HG03175 (cell line): Measurements from ENCODE around the gene LMTK3.

Source experiments
- ATAC-seq: cut with Tn5 transposase; IDR thresholded peaks from one replicate; pipeline ENCODE4 v1.9.1; 2021; ENCODE audit warnings: mild to moderate bottlenecking, moderate library complexity; ENCODE audit not compliant: unreplicated experiment

Gene LMTK3

DNA sequence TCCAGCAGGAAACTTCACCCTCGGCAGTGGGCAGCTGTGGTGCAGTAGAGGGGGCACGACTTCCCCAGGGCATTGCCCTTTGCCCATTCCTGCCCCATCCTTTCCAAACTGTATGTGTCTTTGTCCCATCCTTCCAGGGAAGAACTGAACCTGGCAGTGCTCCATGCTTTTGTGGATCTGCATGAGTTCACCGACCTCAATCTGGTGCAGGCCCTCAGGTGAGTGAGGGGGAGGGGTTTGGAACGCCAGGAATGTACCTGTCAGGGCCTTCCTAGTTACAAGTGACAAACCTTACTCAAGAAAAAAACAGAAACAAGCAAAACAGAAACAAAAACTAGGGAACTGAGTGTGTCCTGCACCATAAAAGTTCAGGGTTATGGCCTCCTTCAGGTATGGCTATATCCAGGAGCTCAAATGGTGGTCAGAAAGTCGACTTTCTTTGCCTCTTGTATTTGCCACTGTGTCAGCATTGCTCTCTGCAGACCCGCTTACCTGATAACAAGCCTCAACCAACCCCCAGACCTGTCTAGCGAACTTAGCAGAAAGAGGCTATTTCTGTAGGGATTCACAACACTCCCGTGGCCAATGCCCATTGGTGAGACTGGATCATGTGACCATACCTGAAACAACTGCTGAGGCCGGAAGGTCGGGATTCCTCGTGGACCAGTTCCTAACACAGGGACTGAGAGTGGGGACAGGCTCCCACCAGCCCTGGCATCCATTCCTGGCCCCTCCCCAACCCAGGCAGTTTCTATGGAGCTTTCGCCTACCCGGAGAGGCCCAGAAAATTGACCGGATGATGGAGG is 38.3 kb downstream of the LMTK3 start:
- ATAC-seq, result no peak

- no peak for ATAC-seq
These were observed 39.8 kb downstream of the LMTK3 start for GRCh38 chr19:48471836-48472235.

- ATAC-seq, result no peak
These were observed 40.8 kb downstream of the LMTK3 start for GRCh38 chr19:48470856-48471255.

- no peak for ATAC-seq
These were observed 41.5 kb downstream of the LMTK3 start for GRCh38 chr19:48469934-48470680.

DNA sequence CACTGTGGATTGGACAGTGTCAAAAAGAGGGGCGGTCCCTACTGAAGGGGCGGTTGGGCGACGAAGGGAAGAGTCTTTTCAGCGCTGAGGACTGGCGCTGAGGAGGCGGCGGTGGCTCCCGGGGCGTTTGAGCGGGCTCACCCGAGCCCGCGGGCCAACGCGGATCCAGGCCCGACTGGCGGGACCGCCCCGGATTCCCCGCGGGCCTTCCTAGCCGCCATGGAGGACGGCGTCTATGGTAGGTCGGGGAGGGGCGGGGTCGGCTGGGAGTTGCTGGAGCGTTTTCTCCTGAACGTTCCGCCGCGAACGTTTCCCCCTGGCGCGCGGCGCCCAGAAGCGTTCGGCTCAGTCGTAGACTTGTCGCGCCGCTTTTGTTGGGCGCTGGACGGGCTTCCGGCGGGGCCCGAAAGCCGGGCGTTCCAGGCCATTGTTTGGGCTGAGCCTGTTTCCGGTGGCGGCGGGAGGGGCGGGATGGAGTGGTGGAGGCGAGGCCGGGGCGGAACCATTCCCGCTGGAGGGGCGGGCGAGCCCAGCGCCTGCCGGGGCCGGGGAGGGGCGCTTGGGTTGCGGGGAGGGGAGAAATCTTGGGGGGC is 42.2 kb downstream of the LMTK3 start, which contains the start of gene CYTH2:
TSS of gene CYTH2 (plus strand) at position 81 of the 593 bp plus-strand sequence. CDS start at position 220, 139 bp downstream.
- ATAC-seq, result peak; percentile 18

DNA sequence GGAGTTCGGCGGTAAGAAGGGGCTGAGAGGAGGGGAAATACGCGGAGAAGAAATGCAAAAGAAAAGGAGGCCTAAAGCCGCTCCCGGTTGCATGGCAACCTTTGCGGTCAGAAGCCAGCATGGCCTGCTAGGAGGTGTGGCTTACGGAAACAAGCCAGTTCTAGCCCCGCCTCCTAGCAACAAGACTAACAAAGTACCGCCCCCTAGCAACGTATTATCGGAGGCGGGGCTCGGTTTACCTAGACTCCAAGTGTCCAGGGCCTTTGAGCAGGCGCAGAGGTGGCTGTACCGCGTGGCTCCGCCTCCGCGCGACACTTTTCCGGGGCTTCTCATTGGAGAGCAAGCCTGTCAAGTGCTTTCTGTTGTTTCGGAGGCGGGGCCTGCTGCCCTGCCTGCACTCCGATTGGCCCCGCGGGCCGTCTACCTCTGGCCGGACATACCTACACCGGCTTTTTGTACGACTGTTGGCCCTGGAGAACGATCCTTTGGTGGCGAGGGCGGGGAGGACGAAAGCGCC is 42.8 kb downstream of the LMTK3 start:
- peak; percentile 93 for ATAC-seq

DNA sequence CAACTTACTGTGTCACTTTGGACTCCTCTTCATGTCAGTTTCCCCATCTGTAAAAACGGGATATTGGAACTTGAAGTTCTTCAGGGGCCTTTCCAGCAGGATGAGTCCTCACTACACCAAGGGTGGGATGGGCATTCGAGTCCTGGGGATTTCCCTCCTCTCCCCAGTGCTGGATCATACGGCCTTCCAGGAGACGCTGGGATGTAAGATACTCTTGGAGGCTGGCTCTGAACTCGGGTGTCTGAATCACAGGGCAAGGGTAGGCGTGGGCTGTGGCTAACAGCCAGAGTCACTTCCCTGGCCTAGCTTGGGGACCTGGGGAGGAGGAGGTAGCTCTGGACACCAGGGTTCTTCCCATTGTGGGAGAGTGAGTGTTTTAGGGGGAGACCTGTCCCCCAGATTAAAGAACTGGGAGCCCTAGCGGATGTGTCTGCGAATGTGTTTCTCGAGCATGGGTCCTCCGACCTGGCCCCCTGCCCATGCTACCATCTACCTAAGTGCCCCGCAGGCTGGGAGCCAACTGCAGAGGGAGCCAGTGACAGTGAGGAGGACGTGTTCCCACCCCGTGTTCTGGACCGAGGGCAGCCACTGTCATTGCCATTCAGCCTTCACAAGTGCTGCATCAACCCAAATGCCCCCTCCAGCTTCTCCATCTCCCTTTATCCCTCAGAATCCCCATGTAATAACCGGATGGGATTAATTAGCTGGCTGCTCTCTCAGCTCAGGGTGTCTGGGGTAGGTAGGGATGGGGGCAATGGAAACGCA is 44.9 kb downstream of the LMTK3 start:
- ATAC-seq, result no peak

DNA sequence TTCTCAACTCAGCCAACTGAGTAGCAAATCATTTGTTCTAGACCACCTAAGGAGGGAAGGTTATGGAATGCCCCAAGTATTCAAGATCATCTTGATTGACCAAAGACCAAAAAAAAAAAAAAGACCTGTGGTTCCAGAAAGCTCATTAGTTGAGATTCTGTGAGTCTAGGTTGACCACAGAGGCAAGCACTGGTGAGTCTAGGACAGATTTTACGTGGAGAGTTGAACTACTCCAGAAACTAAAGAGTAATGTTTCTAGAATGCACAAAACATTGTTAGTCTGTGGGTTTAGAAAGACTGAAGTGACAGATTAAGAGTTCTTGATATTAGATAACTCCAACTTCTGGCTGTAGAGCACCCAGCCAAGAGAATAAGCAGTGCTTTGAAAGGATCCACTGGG is 46.4 kb downstream of the LMTK3 start:
- no peak for ATAC-seq

GRCh38 chr19:48461982-48462655 is 49.5 kb downstream of the LMTK3 start:
- no peak for ATAC-seq

GRCh38 chr19:48461651-48461981 is 50.0 kb downstream of the LMTK3 start:
- no peak for ATAC-seq

DNA sequence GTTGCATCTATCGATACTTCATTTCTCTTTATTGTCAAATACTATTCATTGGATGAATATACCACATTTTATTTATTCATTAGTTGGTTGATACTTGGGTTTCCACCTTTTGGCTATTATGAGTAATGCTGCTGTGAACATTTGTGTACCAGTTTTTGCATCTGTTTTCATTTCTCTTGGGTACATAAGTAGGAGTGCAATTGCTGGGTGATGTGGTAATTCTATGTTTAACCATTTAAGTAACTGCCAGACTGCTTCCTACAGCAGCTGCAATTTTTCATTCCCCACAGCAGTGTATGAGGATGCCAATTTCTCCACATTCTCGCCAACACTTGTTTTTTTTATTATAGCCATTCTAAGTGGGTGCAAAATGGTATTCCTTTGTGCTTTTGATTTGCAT is 53.6 kb downstream of the LMTK3 start:
- ATAC-seq, result no peak

GRCh38 chr19:48456864-48457263 is 54.8 kb downstream of the LMTK3 start:
- no peak for ATAC-seq

DNA sequence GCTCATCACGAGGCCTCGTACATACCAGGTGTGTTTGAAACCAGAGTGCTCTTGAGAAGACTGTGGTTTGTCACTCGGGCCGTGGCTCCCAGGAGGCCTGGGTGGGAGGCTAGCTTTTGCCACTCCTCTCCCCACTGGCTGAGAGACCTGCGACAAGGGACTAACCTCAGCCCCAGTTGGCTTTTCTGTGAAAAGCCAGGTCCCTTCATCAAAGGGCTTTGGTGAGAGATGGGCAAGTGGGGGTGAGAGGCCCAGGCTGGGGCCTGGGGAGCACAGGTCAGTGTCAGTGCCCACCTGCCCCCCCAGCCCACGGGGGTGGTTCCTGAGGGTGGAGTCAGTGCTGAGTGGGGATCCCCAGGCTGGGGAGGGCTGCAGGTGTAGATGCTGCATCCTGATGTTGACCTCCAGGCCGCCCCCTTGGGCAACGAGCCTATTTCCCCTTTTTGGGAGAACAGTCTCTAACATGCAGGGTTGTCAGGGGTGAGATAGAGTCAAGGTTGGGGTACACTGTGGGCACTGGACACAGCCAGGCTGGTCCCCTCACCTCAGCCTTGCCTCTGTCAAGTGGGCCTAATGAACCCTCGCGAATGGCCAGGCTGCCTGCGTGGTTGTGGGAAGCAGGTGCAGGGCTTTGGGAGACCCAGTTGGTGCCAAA is 55.6 kb downstream of the LMTK3 start:
- no peak for ATAC-seq

DNA sequence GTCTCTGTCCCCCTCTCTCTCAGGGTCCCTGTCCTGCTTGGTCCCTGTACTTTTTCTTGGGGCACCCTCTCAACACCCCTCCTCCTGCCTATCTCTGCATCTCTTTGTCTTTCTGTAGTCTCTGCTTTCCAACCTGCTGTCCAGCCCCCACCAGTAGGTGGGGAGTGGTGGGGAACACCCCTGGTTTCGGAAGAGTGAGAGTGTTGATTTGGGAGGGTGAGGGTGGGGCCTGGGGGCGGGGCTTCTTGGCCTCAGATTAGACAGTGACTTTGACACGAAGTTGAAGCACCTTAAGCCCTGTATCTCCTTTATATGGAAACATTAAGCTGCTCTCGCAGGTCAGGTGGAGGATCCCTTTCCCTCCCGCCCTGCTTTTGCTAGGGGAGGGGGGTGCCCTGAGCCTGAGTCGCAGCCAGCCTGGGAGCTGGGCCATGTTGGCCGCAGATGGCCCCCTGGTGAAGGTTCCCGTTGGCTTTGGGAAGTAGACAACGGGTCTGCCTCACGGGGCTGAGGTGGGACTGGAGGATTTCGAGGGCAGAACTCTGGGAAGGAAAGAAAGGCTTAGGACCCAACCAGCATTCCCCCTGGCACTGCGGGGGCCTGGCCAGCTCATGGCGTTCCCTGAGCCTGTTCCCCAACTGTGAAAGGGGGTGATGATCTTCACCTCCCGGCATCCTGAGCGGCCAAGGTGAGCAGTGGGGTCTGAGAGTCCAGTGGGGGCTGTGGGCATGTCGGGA is 56.3 kb downstream of the LMTK3 start, which contains the start of gene KCNJ14:
TSS of gene KCNJ14 (plus strand) at position 404 of the 737 bp plus-strand sequence. CDS start 6,151 bp downstream, outside the sequence.
- no peak for ATAC-seq

GRCh38 chr19:48454150-48454730 is 57.4 kb downstream of the LMTK3 start:
- ATAC-seq, result no peak

GRCh38 chr19:48452289-48453190 is 59.1 kb downstream of the LMTK3 start:
- ATAC-seq, result no peak

GRCh38 chr19:48451624-48452023 is 60.0 kb downstream of the LMTK3 start:
- no peak for ATAC-seq

DNA sequence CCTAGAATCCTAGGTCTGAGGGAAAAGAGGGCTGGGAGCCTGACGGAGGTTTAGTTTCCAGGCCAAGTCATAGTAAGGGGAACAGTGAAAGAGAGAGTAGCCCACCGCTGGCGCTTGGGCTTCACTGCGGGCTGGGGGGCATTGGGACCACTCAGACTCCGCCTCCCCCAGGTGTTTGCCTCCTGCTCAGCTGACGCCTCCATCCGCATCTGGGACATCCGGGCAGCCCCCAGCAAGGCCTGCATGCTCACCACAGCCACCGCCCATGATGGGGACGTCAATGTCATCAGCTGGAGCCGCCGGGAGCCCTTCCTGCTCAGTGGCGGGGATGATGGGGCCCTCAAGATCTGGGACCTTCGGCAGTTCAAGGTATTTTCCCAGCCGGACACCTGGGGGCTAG is 60.8 kb downstream of the LMTK3 start:
- no peak for ATAC-seq
